Adrenal gland (tissue), 12 donors: ENCODE measurements around the gene ZMYND10. TPM values are rescaled to one million over a fixed set of nuclear protein-coding genes. Genes with fewer than 3 reads are reported as not detected.

Source experiments
- DNase-seq, 7 donors: peaks; one replicate each; pipeline ENCODE4 v3.0.0-alpha.2; 2019 to 2020
- H3K27ac ChIP-seq, 5 donors: fragments of 200-600 bp; sonication (generic) in 4 of 5; 1 replicate in 3 of 5; 2 replicates in 2 of 5; pipeline versions ENCODE4 v1.5.1 to v1.8.0; 2016 to 2020; ENCODE audit warnings: mild to moderate bottlenecking in 1 of 5
- H3K27me3 ChIP-seq: fragments of 200-600 bp; 2 replicates; pipeline ENCODE4 v1.8.0; 2021
- H3K36me3 ChIP-seq, 2 donors: fragments of 200-600 bp; replicated peaks in 1 of 2; 1 replicate in 1 of 2; 2 replicates in 1 of 2; pipeline versions ENCODE4 v1.5.1 to v1.8.0; 2018 to 2022
- H3K4me1 ChIP-seq, 2 donors: fragments of 200-600 bp; replicated peaks in 1 of 2; 1 replicate in 1 of 2; 2 replicates in 1 of 2; pipeline versions ENCODE4 v1.5.1 to v1.8.0; 2018 to 2021
- H3K4me3 ChIP-seq, 4 donors: fragments of 200-600 bp; sonication (generic) in 3 of 4; one replicate each; pipeline ENCODE4 v1.5.1; 2016 to 2018
- H3K9me3 ChIP-seq, 3 donors: fragments of 200-600 bp; sonication (generic) in 1 of 3; replicated peaks in 1 of 3; 1 replicate in 2 of 3; 2 replicates in 1 of 3; pipeline versions ENCODE4 v1.5.1 to v1.8.0; 2016 to 2021
- CTCF ChIP-seq, 6 experiments: fragments of 450-650 bp in 4 of 6; fragments of 200-600 bp in 2 of 6; sonication (generic) in 1 of 6; IDR thresholded peaks; 1 replicate in 5 of 6; 2 replicates in 1 of 6; pipeline versions ENCODE4 v1.5.1 to v1.8.0; 2016 to 2021; ENCODE audit warnings: antibody characterized with exemption in 6 of 6, mild to moderate bottlenecking in 2 of 6, moderate library complexity in 1 of 6
- POLR2A ChIP-seq, 2 donors: fragments of 450-650 bp; IDR thresholded peaks; one replicate each; pipeline ENCODE4 v1.6.1; 2017; ENCODE audit warnings: antibody characterized with exemption in 2 of 2, mild to moderate bottlenecking in 2 of 2, moderate library complexity in 1 of 2
- WGBS, 4 donors: extraction: QIAGEN DNeasy Blood & Tissue Kit in 2 of 4; methylation state at CpG; one replicate each; pipeline versions ENCODE4 v1.1.5 to v1.1.7; 2013 to 2017; 5-methylcytosine and 5-hydroxymethylcytosine counted together
- intact Hi-C, 2 donors: fragments of 100-400 bp; cut with DNase I; formaldehyde crosslinking; loops; one replicate each; pipeline versions ENCODE4 v1.14.1 to v1.15.0; 2022 to 2023
- polyA plus RNA-seq, 3 donors: library from polyadenylated mRNA; stranded (reverse); fragments of 200-250 nt in 2 of 3; fragments of 350-450 nt in 1 of 3; fragmentation: Illumina TruSeq in 1 of 3; extraction: RNeasy Lipid Tissue Mini Kit (QIAGEN cat#74804) in 1 of 3; gene quantifications; one replicate each; pipeline ENCODE4 v1.2.3, GENCODE V29; 2013 to 2014
- total RNA-seq, 9 donors: library from RNA; depleted of rRNA in 4 of 9; stranded (reverse); fragments of >200 nt in 4 of 9; fragments of 120-200 nt in 1 of 9; fragmentation: NEBNext Ultra II Directional in 1 of 9; extraction: Animal tissue kit (Norgen Biotek cat#: 25700) in 1 of 9; gene quantifications; one replicate each; pipeline versions ENCODE4 v1.1.0 to v1.2.4, GENCODE V29; 2013 to 2023
- donor health status: healthy with polysubstance abuse.
- donor health status: Bipolar disorder and iron deficiency.
- donor health status: DM: yes; HTN: yes; CAD: no.
- donor health status: DM: no; HTN: no; CAD: no.
- donor health status: DM: no; HTN: no; CAD: no.
- donor health status: DM: yes; HTN: yes; CAD: no.

The ZMYND10 gene
- total and polyA plus RNA-seq, 12 donors = 0.11 to 1.9 (median 0.51) TPM; not detected in 4

- DNase-seq = peak in 5 of 7 donors; percentile 44 to 72 (median 65)
- intact Hi-C loops = no loop called here
- no peaks in the 10 kb centered on the region for H3K9me3 ChIP-seq
- H3K27me3 ChIP-seq = no peaks in the 10 kb centered on the region
- H3K4me1 ChIP-seq = peaks cover 19 to 25% of the 10 kb centered on the region in 2 donors
- peaks cover 0 to 20% of the 10 kb centered on the region in 2 donors for H3K36me3 ChIP-seq
- H3K4me3 ChIP-seq = peak overlapping the region in 1 of 4 donors; percentile 80
- no peak for TF ChIP-seq CTCF (IDR thresholded peaks at IDR 0.05)
- peak in 1 of 2 donors; percentile 39 for TF ChIP-seq POLR2A (IDR thresholded peaks at IDR 0.05)
- H3K27ac ChIP-seq = peak overlapping the region; percentile 23 to 92 (median 65)
- 62 to 68% (median 65%) methylated on average over 10 to 12 of the region's 12 CpGs for WGBS, 4 donors
These were observed 52.3 kb downstream of the ZMYND10 start for GRCh38 chr3:50293079-50293801.

- Histone ChIP-seq H3K36me3 (peaks cover 0 to 28% of the 10 kb centered on the region in 2 donors), H3K9me3 (no peaks in the 10 kb centered on the region), H3K27ac (peak within 1 kb of the TSS; percentile 23 to 92 (median 82)), H3K27me3 (no peaks in the 10 kb centered on the region), H3K4me3 (peak within 1 kb of the TSS; percentile 3 to 84 (median 78)), H3K4me1 (peaks cover 19 to 21% of the 10 kb centered on the region in 2 donors)
- DNase-seq = peak; percentile 95 to 99 (median 98)
- 0 to 10% (median 1%) methylated on average over 5 to 67 of the region's 67 CpGs for WGBS, 4 donors
- intact Hi-C loops = no loop called here
- TF ChIP-seq POLR2A (IDR thresholded peaks at IDR 0.05) = peak in 1 of 2 donors; percentile 88
- TF ChIP-seq CTCF (IDR thresholded peaks at IDR 0.05) = no peak
These were observed 53.1 kb downstream of the ZMYND10 start, which contains the start of gene IFRD2 for GRCh38 chr3:50292159-50293078. Gene IFRD2 (minus strand): TSS chr3:50292429. CDS start chr3:50292274, 155 bp downstream.

Other genes starting within 250 kb of the ZMYND10 start
- 10 to 100 TPM in 6 of 9 donors, 1 to 10 TPM in 3; 1.6 to 21.1 (median 13.3) TPM for gene SEMA3F, start 190.4 kb downstream of the ZMYND10 start, total RNA-seq
- gene SEMA3F, start 190.4 kb downstream of the ZMYND10 start, polyA plus RNA-seq = 10 to 100 TPM in 2 of 3 donors, 1 to 10 TPM in 1; 7.3 to 16.7 (median 14.5) TPM
- not detected for gene GNAT1, start 154.1 kb downstream of the ZMYND10 start, total RNA-seq
- not detected for gene GNAT1, start 154.1 kb downstream of the ZMYND10 start, polyA plus RNA-seq
- gene SLC38A3, start 140.5 kb downstream of the ZMYND10 start, total RNA-seq = 10 to 100 TPM in 1 of 9 donors, under 1 TPM in 6, not detected in 2; 0.07 to 48.8 (median 0.61) TPM
- under 1 TPM; 0.05 to 0.30 (median 0.08) TPM for gene SLC38A3, start 140.5 kb downstream of the ZMYND10 start, polyA plus RNA-seq
- gene GNAI2, start 109.5 kb downstream of the ZMYND10 start, total RNA-seq = 100 to 1,000 TPM; 109 to 275 (median 202) TPM
- gene GNAI2, start 109.5 kb downstream of the ZMYND10 start, polyA plus RNA-seq = 100 to 1,000 TPM; 133 to 163 (median 157) TPM
- 100 to 1,000 TPM in 7 of 9 donors, 10 to 100 TPM in 1, 1 to 10 TPM in 1; 6.0 to 468 (median 217) TPM for gene SEMA3B, start 76.6 kb downstream of the ZMYND10 start, total RNA-seq
- 100 to 1,000 TPM; 159 to 496 (median 451) TPM for gene SEMA3B, start 76.6 kb downstream of the ZMYND10 start, polyA plus RNA-seq
- under 1 TPM in 4 of 9 donors, not detected in 5; 0.11 to 0.76 (median 0.48) TPM for gene LSMEM2, start 66.6 kb downstream of the ZMYND10 start, total RNA-seq
- gene LSMEM2, start 66.6 kb downstream of the ZMYND10 start, polyA plus RNA-seq = under 1 TPM; 0.09 to 0.64 (median 0.47) TPM
- 10 to 100 TPM; 31.6 to 96.3 (median 52.8) TPM for gene IFRD2, start 53.3 kb downstream of the ZMYND10 start, total RNA-seq
- 100 to 1,000 TPM in 2 of 3 donors, 10 to 100 TPM in 1; 55.9 to 182 (median 144) TPM for gene IFRD2, start 53.3 kb downstream of the ZMYND10 start, polyA plus RNA-seq
- 1 to 10 TPM; 1.7 to 5.4 (median 3.5) TPM for gene HYAL3, start 46.3 kb downstream of the ZMYND10 start, total RNA-seq
- gene HYAL3, start 46.3 kb downstream of the ZMYND10 start, polyA plus RNA-seq = 1 to 10 TPM; 2.5 to 6.8 (median 3.2) TPM
- gene NAA80, start 46.3 kb downstream of the ZMYND10 start, total RNA-seq = 10 to 100 TPM in 6 of 9 donors, 1 to 10 TPM in 3; 5.2 to 17.9 (median 10.4) TPM
- 10 to 100 TPM in 2 of 3 donors, 1 to 10 TPM in 1; 6.0 to 19.8 (median 14.0) TPM for gene NAA80, start 46.3 kb downstream of the ZMYND10 start, polyA plus RNA-seq
- gene HYAL1, start 42.2 kb downstream of the ZMYND10 start, total RNA-seq = 10 to 100 TPM in 8 of 9 donors, 1 to 10 TPM in 1; 3.2 to 50.5 (median 35.6) TPM
- 10 to 100 TPM in 2 of 3 donors, 1 to 10 TPM in 1; 9.7 to 50.1 (median 16.5) TPM for gene HYAL1, start 42.2 kb downstream of the ZMYND10 start, polyA plus RNA-seq
- gene HYAL2, start 23.0 kb downstream of the ZMYND10 start, total RNA-seq = 100 to 1,000 TPM in 4 of 9 donors, 10 to 100 TPM in 5; 62.9 to 186 (median 96.7) TPM
- 100 to 1,000 TPM in 2 of 3 donors, 10 to 100 TPM in 1; 28.0 to 147 (median 109) TPM for gene HYAL2, start 23.0 kb downstream of the ZMYND10 start, polyA plus RNA-seq
- 10 to 100 TPM; 29.0 to 64.3 (median 34.8) TPM for gene TUSC2, start 17.5 kb downstream of the ZMYND10 start, total RNA-seq
- gene TUSC2, start 17.5 kb downstream of the ZMYND10 start, polyA plus RNA-seq = 10 to 100 TPM; 28.8 to 35.5 (median 31.9) TPM
- 10 to 100 TPM in 8 of 9 donors, 1 to 10 TPM in 1; 9.8 to 27.4 (median 14.7) TPM for gene RASSF1, start 4.9 kb downstream of the ZMYND10 start, total RNA-seq
- gene RASSF1, start 4.9 kb downstream of the ZMYND10 start, polyA plus RNA-seq = 10 to 100 TPM in 2 of 3 donors, 1 to 10 TPM in 1; 9.6 to 26.4 (median 23.5) TPM
- gene NPRL2, start 5.0 kb upstream of the ZMYND10 start, total RNA-seq = 10 to 100 TPM; 16.9 to 36.2 (median 23.0) TPM
- gene NPRL2, start 5.0 kb upstream of the ZMYND10 start, polyA plus RNA-seq = 10 to 100 TPM; 27.5 to 57.9 (median 45.3) TPM
- gene CYB561D2, start 5.1 kb upstream of the ZMYND10 start, total RNA-seq = 10 to 100 TPM; 14.0 to 39.9 (median 29.2) TPM
- gene CYB561D2, start 5.1 kb upstream of the ZMYND10 start, polyA plus RNA-seq = 10 to 100 TPM; 13.7 to 26.9 (median 16.8) TPM
- gene TMEM115, start 13.8 kb upstream of the ZMYND10 start, total RNA-seq = 10 to 100 TPM; 48.9 to 88.5 (median 63.6) TPM
- 10 to 100 TPM; 23.6 to 36.6 (median 34.5) TPM for gene TMEM115, start 13.8 kb upstream of the ZMYND10 start, polyA plus RNA-seq
- under 1 TPM; 0.09 to 0.88 (median 0.56) TPM for gene CACNA2D2, start 157.9 kb upstream of the ZMYND10 start, total RNA-seq
- 1 to 10 TPM in 2 of 3 donors, under 1 TPM in 1; 0.59 to 2.0 (median 1.0) TPM for gene CACNA2D2, start 157.9 kb upstream of the ZMYND10 start, polyA plus RNA-seq
- gene C3orf18, start 222.0 kb upstream of the ZMYND10 start, total RNA-seq = 10 to 100 TPM; 10.6 to 44.3 (median 17.4) TPM
- 1 to 10 TPM; 6.6 to 9.8 (median 9.0) TPM for gene C3orf18, start 222.0 kb upstream of the ZMYND10 start, polyA plus RNA-seq
- gene HEMK1, start 223.8 kb upstream of the ZMYND10 start, total RNA-seq = 10 to 100 TPM in 8 of 9 donors, 1 to 10 TPM in 1; 9.1 to 38.2 (median 17.2) TPM
- gene HEMK1, start 223.8 kb upstream of the ZMYND10 start, polyA plus RNA-seq = 10 to 100 TPM in 2 of 3 donors, 1 to 10 TPM in 1; 9.3 to 46.4 (median 25.3) TPM